Stimulated activated CD4-positive, alpha-beta T cell treated with anti-CD3 and anti-CD28 coated beads, Interleukin-2, amount 100 ng/mL, for 4 hours (primary cell): Measurements from ENCODE around the gene RAB37.

Experiments
- DNase-seq: peaks from one replicate; pipeline ENCODE4 v3.0.0-alpha.2; 2020; ENCODE audit warnings: low read depth

The RAB37 gene

GRCh38 chr17:74761419-74761818 lies 24.4 kb downstream of the RAB37 start:
- DNase-seq: no peak

GRCh38 chr17:74761931-74762330 lies 24.9 kb downstream of the RAB37 start:
- no peak for DNase-seq

GRCh38 chr17:74763565-74764387 lies 26.7 kb downstream of the RAB37 start:
- no peak for DNase-seq

DNA sequence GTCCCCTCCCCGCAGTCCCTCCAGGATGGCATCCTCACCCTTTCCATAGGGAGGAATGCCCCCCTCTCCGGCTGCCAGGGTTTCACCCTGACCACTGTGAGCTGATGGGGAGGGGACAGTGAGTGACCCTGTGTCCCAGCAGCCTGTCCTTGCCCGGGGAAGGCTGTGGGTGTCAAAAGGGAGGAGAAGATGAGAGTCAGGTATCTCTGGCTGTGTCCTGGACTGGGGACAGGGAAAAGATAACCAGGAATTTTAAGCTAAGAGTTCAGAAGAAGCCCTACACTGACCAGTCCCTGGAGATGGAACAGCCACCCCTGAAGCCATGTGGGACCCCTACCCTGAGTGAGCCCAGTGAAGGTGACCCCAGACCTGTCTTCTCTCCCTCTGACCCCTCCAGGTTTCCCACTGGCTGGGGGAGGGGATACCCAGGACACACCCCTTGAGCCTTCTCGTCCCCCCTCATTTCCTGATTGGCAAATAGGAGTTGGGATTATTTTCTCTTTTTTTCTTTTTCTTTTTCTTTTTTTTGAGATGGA lies 27.8 kb downstream of the RAB37 start:
- no peak for DNase-seq

DNA sequence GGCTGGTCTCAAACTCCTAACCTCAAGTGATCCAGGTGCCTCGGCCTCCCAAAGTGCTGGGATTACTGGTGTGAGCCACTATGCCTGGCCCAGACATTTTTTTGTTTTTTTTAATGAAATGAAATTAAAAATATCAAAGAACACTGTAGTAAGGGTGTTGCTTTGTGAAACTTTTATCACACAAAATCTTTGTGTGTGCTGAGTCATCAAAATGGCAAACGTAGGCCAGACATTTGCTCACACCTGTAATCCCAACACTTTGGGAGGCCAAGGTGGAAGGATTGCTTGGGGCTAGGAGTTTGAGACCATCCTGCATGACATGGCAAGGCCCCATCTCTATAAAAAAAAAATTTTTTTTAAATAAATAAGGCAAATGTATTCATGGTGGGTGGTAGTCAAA lies 29.4 kb downstream of the RAB37 start:
- no peak for DNase-seq

GRCh38 chr17:74767111-74767516 lies 30.1 kb downstream of the RAB37 start:
- no peak for DNase-seq

DNA sequence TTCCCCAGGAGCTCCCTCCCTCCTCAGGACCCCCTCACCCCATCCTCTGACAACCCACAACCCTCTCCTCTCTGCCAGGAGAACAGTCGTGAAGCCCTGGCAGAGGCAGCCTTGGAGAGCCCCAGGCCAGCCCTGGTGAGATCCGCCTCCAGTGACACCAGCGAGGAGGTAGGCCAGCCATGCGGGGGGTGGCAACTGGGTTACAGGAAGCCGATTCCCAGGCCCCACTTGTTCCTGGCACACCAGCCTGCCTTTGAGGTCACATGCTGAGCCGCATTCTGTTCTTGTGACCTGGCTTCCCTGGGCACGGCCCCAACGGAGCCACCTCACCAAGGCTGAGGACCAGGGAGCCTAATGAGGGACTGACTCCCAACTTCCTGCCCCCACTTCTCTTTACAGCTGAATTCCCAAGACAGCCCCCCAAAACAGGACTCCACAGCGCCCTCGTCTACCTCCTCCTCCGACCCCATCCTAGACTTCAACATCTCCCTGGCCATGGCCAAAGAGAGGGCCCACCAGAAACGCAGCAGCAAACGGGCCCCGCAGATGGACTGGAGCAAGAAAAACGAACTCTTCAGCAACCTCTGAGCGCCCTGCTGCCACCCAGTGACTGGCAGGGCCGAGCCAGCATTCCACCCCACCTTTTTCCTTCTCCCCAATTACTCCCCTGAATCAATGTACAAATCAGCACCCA lies 31.2 kb downstream of the RAB37 start:
- no peak for DNase-seq

- DNase-seq: no peak
These were observed 31.7 kb downstream of the RAB37 start for GRCh38 chr17:74768763-74769114.

DNA sequence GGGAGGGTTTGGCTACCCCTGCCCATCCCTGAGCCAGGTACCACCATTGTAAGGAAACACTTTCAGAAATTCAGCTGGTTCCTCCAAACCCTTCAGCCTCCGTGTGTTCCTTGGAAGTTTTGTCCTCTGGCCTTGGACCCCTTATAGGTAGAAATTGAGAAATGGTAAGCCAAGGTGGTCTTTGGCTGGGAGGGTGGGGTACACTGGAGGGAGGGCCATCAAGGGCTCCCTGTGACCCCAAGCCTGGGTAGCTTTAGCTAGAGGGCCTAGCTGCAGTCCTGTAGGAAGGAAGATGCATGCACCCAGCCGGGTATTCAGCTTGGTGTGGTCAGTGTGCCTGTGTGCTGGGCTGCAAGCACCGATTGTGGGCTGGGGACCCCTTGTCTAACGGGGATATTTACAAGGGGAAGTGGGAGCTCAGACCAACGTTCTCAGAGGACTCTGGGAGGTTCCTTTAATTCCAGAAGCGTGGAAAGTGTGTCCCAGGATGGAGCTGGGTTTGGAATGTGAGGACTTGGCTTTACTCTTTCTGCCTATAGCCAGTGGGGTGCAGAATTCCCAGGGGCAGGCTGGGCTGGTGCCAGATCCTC lies 32.3 kb downstream of the RAB37 start:
- no peak for DNase-seq

GRCh38 chr17:74769856-74770497 lies 32.9 kb downstream of the RAB37 start:
- no peak for DNase-seq

- peak; percentile 69 for DNase-seq
These were observed 33.7 kb downstream of the RAB37 start for GRCh38 chr17:74770498-74771318.

DNA sequence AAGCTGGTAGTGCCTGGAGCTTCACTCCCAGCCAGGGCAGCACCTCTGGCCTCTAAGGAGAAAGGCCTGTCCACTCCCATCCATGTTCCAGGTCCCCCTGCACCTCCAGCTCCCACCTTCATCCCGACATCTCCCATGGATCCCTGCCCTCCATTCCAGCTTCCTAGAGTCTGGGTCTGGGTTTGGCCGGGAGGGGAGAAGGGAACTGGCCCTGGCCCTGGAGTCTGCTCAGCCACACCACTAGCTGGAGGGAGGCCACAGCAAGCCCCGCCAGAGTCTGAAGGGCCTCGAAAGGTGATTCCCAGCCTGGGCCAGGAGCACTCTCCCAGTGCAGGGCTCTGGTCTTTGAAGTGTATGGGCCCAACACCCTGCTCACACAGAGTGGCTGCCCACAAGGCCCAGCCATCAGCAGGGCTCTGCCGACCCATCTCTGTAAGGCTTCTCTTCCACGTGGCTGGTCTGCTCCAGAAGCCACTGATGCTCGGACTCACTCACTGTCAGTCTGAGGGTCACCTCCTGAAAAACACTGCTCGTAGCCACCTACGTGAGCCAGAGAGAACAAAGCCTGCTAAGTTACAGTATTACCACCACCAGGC lies 34.4 kb downstream of the RAB37 start:
- DNase-seq: no peak

GRCh38 chr17:74772053-74772452 lies 35.0 kb downstream of the RAB37 start:
- no peak for DNase-seq

DNA sequence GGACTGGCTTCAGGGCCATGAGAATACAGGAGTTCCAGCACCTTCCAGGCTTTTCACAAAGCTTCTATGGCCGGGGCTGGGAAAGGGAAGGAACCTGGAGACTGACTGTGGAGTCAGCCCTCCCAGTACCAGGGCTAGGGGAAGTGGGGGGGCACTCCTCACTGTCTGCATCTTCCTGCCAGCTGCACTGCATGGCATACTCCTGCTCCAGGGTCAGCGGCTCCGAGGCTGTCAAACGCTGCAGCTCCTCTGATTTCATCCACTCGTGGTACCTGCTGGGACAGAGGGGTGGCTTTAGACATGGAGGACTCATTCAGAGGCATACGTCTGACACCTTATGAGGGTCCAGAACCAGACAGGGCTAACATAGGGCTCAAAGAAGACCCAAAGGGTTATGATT lies 36.4 kb downstream of the RAB37 start:
- no peak for DNase-seq

DNA sequence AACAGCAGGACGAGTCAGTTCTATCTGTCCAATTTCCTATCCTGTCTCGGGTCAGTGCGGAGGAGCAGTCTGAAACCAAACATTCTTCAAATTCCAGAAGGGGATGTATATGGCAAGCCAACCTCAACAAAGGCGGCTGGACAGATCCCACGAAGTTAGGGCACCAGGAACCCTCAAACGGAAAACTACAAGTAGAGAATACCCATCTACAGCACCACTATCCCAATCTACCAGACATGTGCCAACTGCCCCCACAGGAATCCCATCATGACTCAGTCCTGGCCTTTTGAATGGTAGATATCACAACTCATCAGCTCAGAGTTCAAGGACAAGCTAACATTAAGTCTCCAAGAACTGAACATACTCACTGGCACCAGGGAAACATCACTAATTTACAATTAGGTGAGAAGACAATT lies 36.8 kb downstream of the RAB37 start:
- DNase-seq: no peak

DNA sequence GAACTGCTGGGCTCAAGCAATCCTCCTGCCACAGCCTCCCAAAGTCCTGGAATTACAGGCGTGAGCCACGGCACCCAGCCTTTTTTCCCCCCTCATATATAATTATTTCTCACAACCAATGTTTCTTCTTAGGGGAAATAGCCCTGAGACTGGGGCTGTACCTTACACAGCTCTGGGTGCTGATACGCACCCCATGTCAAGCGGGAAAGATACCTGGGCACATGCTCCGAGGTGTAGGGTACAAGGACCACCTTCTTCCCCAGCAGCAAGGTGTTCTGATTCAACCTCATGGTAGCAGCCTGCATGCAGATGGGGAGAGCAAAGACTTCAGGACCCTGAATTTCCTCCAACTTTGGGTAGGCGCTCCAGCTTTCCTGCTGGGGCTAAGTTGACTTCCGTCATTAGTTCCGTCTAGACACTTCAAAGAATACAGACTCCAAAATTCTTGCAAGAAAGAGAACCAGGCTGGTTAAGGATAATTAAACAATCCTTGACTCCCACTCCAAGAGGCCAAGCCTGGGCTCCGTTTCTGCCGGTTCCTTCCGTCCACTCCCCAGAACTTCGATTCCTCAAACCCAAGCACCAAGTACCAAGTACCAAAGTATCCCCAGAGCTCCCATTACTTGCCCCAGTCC lies 38.5 kb downstream of the RAB37 start:
- no peak for DNase-seq

GRCh38 chr17:74776044-74776962 lies 39.2 kb downstream of the RAB37 start, which contains the start of gene NAT9:
Gene NAT9, minus strand, starts transcription at chr17:74776345. Its CDS starts 647 bp downstream, at chr17:74775698.
- peak; percentile 99 for DNase-seq

GRCh38 chr17:74776990-74777389 lies 39.9 kb downstream of the RAB37 start:
- no peak for DNase-seq

- no peak for DNase-seq
These were observed 41.0 kb downstream of the RAB37 start for GRCh38 chr17:74777901-74778515.
